Omental fat pad (tissue), 4 donors: ENCODE data around the gene CAD. TPM values are rescaled to one million over a fixed set of nuclear protein-coding genes. Genes with fewer than 3 reads are reported as not detected.
A peak's percentile ranks its signal among the peaks of the same experiment; 100 is the strongest.
"Not testable (repeated sequence)": the region's sequence is repeated elsewhere in the genome, so short reads cannot be mapped to it uniquely, and the experiment has no call there.

ENCODE experiments used
- ATAC-seq: fragments of 150-250 bp; one replicate; pipeline ENCODE4 v1.9.1; 2016; ENCODE audit warnings: mild to moderate bottlenecking, moderate library complexity; ENCODE audit not compliant: low FRiP score
- DNase-seq: peaks from one replicate; pipeline ENCODE4 v3.0.0-alpha.2; 2019; ENCODE audit warnings: low spot score
- total RNA-seq, 4 donors: library from RNA; depleted of rRNA; stranded (reverse); fragments of >200 nt; gene quantifications; one replicate each; pipeline ENCODE4 v1.1.0, GENCODE V29; 2016
- TF ChIP-seq, protein P1 (sequence below), 3 donors: fragments of 450-650 bp; IDR thresholded peaks; one replicate each; pipeline ENCODE4 v1.5.1; 2016 to 2017; ENCODE audit warnings: antibody characterized with exemption in 3 of 3, mild to moderate bottlenecking in 3 of 3, moderate library complexity in 2 of 3

The CAD gene
- total RNA-seq = 10 to 100 TPM; 14.6 to 29.3 (median 24.7) TPM

DNA sequence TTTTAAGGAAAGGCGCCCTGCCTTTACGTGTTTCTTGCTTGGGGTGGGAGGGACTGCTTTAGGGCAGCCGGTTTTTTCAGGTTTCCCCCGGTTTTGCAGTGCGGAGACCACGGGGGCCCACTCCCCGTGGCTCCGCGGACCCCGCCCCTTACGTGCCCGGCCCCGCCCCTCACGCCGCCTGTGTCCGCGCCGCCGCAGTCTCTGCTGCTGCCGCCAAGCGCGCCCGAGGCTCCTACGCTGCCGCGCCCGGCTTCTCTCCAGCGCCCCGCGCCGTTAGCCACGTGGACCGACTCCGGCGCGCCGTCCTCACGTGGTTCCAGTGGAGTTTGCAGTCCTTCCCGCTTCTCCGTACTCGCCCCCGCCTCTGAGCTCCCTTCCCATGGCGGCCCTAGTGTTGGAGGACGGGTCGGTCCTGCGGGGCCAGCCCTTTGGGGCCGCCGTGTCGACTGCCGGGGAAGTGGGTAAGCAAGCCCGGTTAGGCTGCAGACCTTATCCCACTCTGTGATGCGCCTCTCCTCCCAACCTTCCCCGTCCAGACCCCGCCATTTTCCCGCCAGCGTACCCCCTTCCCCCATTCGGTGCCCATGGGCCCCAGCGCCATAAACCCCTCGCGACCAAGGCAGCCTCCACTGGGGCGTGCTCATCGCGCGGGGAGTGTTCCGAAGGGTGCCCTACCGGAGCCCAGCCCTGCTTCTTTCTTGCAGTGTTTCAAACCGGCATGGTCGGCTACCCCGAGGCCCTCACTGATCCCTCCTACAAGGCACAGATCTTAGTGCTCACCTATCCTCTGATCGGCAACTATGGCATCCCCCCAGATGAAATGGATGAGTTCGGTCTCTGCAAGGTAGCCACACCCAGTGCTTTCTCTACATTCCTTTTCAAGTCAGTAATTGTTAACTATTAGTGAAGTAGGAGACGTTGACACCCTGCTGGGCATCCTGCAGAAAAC lies at the start of gene CAD:
Gene CAD (plus strand): TSS at position 197 of the 949 bp plus-strand sequence. CDS start 183 bp downstream, at position 380.
- ATAC-seq (peak; percentile 96), DNase-seq (peak; percentile 71)
- TF ChIP-seq, protein P1, sequence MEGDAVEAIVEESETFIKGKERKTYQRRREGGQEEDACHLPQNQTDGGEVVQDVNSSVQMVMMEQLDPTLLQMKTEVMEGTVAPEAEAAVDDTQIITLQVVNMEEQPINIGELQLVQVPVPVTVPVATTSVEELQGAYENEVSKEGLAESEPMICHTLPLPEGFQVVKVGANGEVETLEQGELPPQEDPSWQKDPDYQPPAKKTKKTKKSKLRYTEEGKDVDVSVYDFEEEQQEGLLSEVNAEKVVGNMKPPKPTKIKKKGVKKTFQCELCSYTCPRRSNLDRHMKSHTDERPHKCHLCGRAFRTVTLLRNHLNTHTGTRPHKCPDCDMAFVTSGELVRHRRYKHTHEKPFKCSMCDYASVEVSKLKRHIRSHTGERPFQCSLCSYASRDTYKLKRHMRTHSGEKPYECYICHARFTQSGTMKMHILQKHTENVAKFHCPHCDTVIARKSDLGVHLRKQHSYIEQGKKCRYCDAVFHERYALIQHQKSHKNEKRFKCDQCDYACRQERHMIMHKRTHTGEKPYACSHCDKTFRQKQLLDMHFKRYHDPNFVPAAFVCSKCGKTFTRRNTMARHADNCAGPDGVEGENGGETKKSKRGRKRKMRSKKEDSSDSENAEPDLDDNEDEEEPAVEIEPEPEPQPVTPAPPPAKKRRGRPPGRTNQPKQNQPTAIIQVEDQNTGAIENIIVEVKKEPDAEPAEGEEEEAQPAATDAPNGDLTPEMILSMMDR (IDR thresholded peaks at IDR 0.05) = no peak

- DNase-seq (no peak), ATAC-seq (no peak)
- TF ChIP-seq, protein P1 (IDR thresholded peaks at IDR 0.05) = no peak
Observed at GRCh38 chr2:27170581-27171337, 46.4 kb upstream of the CAD start.

- TF ChIP-seq, protein P1 (IDR thresholded peaks at IDR 0.05) = no peak
- DNase-seq = no peak
- no peak for ATAC-seq
Observed at GRCh38 chr2:27171351-27171848, 45.8 kb upstream of the CAD start.

DNA sequence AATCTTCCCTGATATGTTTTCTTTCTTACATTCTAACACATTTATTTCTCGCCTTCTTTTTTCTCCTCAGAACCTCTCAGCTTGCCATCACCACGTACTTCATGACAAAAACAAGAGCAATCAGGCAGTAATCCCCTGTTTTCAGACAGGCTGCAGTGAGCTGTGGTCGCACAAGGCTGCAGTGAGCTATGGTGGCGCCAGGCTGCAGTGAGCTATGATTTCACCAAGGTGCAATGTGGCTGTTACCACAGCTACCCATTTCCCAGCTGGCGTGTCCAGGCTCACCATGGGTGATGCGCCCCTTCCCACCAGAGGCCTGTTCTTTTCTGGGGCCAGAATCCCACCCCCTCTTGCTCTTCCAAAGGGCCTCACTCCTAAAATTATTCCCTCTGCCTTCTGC lies 42.5 kb upstream of the CAD start:
- no peak for ATAC-seq

GRCh38 chr2:27175330-27175729 lies 41.8 kb upstream of the CAD start:
- no peak for ATAC-seq
- no peak for DNase-seq
- TF ChIP-seq, protein P1 (IDR thresholded peaks at IDR 0.05) = no peak

More for the DNA sequence above, 42.5 kb upstream of the CAD start:
- TF ChIP-seq, protein P1 (IDR thresholded peaks at IDR 0.05) = no peak
- no peak for DNase-seq

DNA sequence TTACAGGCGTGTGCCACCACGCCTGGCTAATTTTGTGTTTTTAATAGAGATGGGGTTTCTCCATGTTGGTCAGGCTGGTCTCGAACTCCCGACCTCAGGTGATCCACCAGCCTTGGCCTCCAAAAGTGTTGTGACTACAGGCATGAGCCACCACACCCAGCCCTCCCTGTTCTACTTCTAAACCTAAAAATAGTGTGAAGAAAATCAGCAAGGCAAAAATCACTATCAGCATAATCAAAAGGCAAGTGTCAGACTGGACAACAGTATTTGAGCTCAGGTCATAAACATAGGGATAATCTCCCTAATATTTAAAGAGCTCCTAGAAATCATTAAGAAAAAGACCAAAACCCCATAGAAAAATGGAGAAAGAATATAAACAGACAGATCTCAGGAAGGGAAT lies 41.4 kb upstream of the CAD start:
- not testable (repeated sequence) for DNase-seq, ATAC-seq
